Kidney glomerular epithelial cell (primary cell): Measurements from ENCODE around the gene SRRD.
"Not testable (repeated sequence)": the region's sequence is repeated elsewhere in the genome, so short reads cannot be mapped to it uniquely, and the experiment has no call there.

ENCODE experiments used
- DNase-seq: peaks from one replicate; lab custom pipeline; 2025; lab: John Stamatoyannopoulos, UW

Gene SRRD

GRCh38 chr22:26483439-26484359 lies at the start of gene SRRD, which contains the start of gene HPS4:
SRRD (plus strand) TSS chr22:26483877; CDS start chr22:26483891, 14 bp downstream.
HPS4 (minus strand) TSS chr22:26483783; CDS start chr22:26481762, 2,021 bp downstream.
- peak; percentile 83 for DNase-seq

GRCh38 chr22:26435327-26436093 lies 48.2 kb upstream of the SRRD start:
- DNase-seq, result no peak

- DNase-seq, result no peak
Measured at GRCh38 chr22:26436903-26437515, 46.7 kb upstream of the SRRD start.

- DNase-seq, result no peak
Measured at GRCh38 chr22:26437694-26438392, 45.8 kb upstream of the SRRD start.

GRCh38 chr22:26438776-26439175 lies 44.9 kb upstream of the SRRD start:
- not testable (repeated sequence) for DNase-seq

GRCh38 chr22:26439559-26439958 lies 44.1 kb upstream of the SRRD start:
- no peak for DNase-seq

- no peak for DNase-seq
Measured at GRCh38 chr22:26442086-26442756, 41.5 kb upstream of the SRRD start.

GRCh38 chr22:26443901-26444690 lies 39.6 kb upstream of the SRRD start:
- no peak for DNase-seq

GRCh38 chr22:26444777-26445176 lies 38.9 kb upstream of the SRRD start:
- no peak for DNase-seq

GRCh38 chr22:26445577-26446275 lies 38.0 kb upstream of the SRRD start:
- DNase-seq, result no peak

- DNase-seq, result no peak
Measured at GRCh38 chr22:26446808-26447515, 36.7 kb upstream of the SRRD start.

- DNase-seq, result no peak
Measured at GRCh38 chr22:26447584-26448329, 35.9 kb upstream of the SRRD start.

- DNase-seq, result no peak
Measured at GRCh38 chr22:26448334-26448733, 35.3 kb upstream of the SRRD start.

GRCh38 chr22:26448941-26449340 lies 34.7 kb upstream of the SRRD start:
- DNase-seq, result no peak

GRCh38 chr22:26450453-26451185 lies 33.1 kb upstream of the SRRD start:
- DNase-seq, result no peak

GRCh38 chr22:26452236-26453016 lies 31.3 kb upstream of the SRRD start:
- no peak for DNase-seq

- DNase-seq, result no peak
Measured at GRCh38 chr22:26453216-26453615, 30.5 kb upstream of the SRRD start.
